ENCODE data around the gene RPS6KA1.

DNA sequence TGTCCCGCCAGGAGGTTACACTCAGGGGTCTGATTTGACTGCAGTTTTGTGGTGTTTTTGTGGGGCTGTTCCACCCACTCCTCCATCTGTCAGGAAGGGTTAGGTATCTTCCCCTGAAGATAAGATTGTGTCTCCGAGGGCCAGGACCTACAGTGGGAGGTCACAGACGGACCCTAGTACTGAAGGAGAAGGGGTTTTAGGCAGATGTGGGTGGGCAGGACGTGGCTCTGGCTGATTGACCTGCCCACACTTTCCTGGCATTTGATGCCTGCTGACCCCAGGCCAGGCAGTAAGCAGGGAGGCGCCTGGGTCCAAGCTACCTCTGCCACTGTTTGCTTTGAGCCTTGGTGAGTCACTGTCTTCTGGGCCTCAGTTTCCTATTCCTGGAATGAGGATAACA, 13.9 kb downstream of the RPS6KA1 start:
- TF ChIP-seq, protein P1, sequence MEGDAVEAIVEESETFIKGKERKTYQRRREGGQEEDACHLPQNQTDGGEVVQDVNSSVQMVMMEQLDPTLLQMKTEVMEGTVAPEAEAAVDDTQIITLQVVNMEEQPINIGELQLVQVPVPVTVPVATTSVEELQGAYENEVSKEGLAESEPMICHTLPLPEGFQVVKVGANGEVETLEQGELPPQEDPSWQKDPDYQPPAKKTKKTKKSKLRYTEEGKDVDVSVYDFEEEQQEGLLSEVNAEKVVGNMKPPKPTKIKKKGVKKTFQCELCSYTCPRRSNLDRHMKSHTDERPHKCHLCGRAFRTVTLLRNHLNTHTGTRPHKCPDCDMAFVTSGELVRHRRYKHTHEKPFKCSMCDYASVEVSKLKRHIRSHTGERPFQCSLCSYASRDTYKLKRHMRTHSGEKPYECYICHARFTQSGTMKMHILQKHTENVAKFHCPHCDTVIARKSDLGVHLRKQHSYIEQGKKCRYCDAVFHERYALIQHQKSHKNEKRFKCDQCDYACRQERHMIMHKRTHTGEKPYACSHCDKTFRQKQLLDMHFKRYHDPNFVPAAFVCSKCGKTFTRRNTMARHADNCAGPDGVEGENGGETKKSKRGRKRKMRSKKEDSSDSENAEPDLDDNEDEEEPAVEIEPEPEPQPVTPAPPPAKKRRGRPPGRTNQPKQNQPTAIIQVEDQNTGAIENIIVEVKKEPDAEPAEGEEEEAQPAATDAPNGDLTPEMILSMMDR (optimal IDR thresholded peaks at IDR 0.05 in 1 of 3, IDR thresholded peaks at IDR 0.05 in 1 of 3, conservative IDR thresholded peaks at IDR 0.05 in 1 of 3; ENCODE audit: extremely low read depth in 1 of 3, insufficient read depth in 2 of 3, low read length in 3 of 3), result no peak
- TF ChIP-seq EZH2 (IDR thresholded peaks at IDR 0.05; ENCODE audit: low read length), result no peak
